Panc1 (cell line): ENCODE data around the gene PADI1.

Experiments
- CTCF ChIP-seq: fragments of 450-650 bp; IDR thresholded peaks from 2 replicates; pipeline ENCODE4 v1.5.1; 2017; ENCODE audit warnings: mild to moderate bottlenecking
- REST ChIP-seq, 2 experiments: IDR thresholded peaks; 2 replicates each; pipeline ENCODE4 v1.6.1; 2011 to 2012; ENCODE audit warnings: low read depth in 2 of 2, control low read depth in 1 of 2, low read length in 1 of 2, mild to moderate bottlenecking in 1 of 2, moderate library complexity in 1 of 2; ENCODE audit not compliant: insufficient read depth in 1 of 2

GRCh38 chr1:17293681-17294425 is 88.9 kb downstream of the PADI1 start:
- TF ChIP-seq CTCF = no peak
- TF ChIP-seq REST (IDR thresholded peaks at IDR 0.05; ENCODE audit: insufficient read depth in 1 of 2, low read depth in 2 of 2, low read length in 1 of 2) = no peak
